ENCODE results near the gene SEC23A.

GRCh38 chr14:39033371-39033770 lies 69.7 kb downstream of the SEC23A start:
- TF ChIP-seq, protein P1, sequence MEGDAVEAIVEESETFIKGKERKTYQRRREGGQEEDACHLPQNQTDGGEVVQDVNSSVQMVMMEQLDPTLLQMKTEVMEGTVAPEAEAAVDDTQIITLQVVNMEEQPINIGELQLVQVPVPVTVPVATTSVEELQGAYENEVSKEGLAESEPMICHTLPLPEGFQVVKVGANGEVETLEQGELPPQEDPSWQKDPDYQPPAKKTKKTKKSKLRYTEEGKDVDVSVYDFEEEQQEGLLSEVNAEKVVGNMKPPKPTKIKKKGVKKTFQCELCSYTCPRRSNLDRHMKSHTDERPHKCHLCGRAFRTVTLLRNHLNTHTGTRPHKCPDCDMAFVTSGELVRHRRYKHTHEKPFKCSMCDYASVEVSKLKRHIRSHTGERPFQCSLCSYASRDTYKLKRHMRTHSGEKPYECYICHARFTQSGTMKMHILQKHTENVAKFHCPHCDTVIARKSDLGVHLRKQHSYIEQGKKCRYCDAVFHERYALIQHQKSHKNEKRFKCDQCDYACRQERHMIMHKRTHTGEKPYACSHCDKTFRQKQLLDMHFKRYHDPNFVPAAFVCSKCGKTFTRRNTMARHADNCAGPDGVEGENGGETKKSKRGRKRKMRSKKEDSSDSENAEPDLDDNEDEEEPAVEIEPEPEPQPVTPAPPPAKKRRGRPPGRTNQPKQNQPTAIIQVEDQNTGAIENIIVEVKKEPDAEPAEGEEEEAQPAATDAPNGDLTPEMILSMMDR (IDR thresholded peaks at IDR 0.05; ENCODE audit: low read depth, low read length, poor library complexity, severe bottlenecking), result no peak
- TF ChIP-seq EZH2phosphoT487 (IDR thresholded peaks at IDR 0.05; ENCODE audit: borderline replicate concordance, low read length), result no peak

Measured in DOHH2 (cell line).